SH-SY5Y (cell line): Measurements from ENCODE around the gene OSBPL9.

Source experiments
- GATA2 ChIP-seq: IDR thresholded peaks from 2 replicates; pipeline ENCODE4 v1.6.1; 2011; ENCODE audit warnings: mild to moderate bottlenecking, low read depth, low read length
- GATA3 ChIP-seq: IDR thresholded peaks from 2 replicates; pipeline ENCODE4 v1.6.1; 2011; ENCODE audit warnings: low read depth, mild to moderate bottlenecking, low read length, moderate library complexity

DNA sequence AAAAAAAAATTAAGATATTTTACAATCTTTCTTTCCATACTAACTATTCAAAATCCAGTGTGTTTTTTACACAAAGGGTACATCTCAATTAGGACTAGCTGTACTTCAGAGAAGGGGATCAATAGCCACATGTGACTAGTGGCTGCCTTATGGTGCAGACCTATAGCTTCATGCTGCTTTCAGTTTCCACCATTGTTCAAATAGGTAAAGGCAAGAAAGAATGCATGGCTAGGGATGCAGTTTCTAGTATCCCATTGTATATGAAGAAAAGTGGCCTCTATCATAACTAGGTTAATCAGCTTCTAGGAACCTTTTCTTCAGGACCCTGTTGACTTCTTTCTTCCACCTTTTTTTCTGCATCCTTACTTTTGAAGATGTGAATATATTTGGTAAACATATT, 35.7 kb downstream of the OSBPL9 start:
- TF ChIP-seq GATA2 (no peak), GATA3 (no peak)
